LNCaP clone FGC (cell line): ENCODE measurements around the gene ABCC11.

Source experiments
- DNase-seq: peaks from one replicate; pipeline ENCODE4 v3.0.0-alpha.2; 2011; ENCODE audit warnings: low read depth
- H3K4me3 ChIP-seq: 2 replicates; pipeline ENCODE4 v1.5.1; 2011; ENCODE audit warnings: mild to moderate bottlenecking, low read depth, low read length, control low read depth
- TF ChIP-seq, protein P1 (sequence below): IDR thresholded peaks from 2 replicates; pipeline ENCODE4 v1.5.1; 2012; ENCODE audit warnings: mild to moderate bottlenecking; ENCODE audit not compliant: control insufficient read depth, insufficient read depth; ENCODE audit errors: extremely low read depth

Gene ABCC11

DNA sequence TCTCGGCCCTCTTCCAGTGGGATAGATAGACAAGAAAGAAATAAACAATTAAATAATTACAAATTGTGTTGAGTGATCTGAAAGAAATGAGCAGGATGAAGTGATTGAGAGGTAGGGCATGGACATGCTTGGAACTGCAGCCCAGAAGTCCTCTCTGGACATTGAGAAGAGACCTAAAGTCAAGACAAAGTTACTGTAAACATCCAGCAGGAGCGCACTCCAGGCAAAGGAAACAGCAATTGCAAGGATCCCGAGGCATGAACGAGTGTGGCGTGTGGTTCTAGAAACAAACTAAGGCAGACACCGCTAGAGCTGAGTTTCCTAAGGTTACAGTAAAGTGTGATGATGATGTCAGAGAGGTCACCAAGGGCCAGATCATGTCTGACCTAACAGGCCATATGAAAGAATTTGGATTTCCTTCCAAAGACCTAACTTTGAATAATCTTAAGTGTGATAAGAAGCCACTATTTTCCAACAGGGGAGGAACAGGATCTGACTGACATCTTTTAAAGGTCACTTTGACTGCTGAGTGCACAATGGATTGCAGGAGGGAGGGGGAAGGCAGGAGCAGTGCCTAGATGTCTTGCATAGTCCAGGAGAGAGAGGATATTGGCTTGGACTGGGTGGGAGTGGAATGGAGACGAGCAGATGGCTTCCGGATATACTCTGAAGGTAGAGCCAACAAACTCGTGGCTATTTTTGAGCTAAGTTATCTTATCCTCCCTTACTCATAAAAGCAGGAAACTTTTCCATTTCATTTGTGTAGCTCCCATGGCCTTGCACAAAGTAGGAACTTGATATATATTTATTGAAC, 110.6 kb downstream of the ABCC11 start:
- no peak for DNase-seq
- H3K4me3 ChIP-seq = no peak overlapping the region
- TF ChIP-seq, protein P1, sequence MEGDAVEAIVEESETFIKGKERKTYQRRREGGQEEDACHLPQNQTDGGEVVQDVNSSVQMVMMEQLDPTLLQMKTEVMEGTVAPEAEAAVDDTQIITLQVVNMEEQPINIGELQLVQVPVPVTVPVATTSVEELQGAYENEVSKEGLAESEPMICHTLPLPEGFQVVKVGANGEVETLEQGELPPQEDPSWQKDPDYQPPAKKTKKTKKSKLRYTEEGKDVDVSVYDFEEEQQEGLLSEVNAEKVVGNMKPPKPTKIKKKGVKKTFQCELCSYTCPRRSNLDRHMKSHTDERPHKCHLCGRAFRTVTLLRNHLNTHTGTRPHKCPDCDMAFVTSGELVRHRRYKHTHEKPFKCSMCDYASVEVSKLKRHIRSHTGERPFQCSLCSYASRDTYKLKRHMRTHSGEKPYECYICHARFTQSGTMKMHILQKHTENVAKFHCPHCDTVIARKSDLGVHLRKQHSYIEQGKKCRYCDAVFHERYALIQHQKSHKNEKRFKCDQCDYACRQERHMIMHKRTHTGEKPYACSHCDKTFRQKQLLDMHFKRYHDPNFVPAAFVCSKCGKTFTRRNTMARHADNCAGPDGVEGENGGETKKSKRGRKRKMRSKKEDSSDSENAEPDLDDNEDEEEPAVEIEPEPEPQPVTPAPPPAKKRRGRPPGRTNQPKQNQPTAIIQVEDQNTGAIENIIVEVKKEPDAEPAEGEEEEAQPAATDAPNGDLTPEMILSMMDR = no peak

DNA sequence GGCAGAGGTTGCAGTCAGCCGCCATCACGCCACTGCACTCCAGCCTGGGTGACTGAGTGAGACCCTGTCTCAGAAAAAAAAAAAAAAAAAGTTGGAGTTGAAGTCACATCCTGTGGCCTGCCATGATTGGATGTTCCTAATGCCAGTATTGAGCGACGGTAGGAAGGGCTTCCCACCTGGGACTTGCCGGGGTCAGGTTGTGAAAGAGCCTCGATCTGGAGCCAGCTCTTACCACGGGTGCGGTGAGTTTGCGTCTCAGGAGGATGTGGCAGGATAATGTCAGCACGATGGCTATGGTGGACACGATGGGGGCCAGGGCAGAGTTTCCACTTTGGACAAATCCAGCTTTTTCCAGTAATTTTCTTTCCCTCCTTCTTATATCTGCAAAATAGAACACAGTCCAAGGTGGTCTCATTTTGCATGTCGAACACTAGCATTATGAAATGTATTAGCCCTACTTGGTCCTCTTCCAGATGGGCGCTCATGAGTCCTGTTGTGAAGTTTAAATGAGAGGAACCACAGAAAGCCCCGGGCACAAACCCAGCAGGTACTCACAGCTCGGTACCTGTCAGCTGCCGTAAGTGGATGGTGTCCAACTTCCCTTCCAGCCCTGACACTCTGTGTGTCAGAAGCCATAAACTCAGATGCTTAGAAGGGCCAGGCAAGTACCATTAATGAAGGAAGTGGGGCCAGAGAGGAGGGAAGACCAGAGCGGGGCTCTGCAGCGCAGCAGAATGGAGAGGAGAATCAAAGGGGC, 113.7 kb downstream of the ABCC11 start:
- no peak overlapping the region for H3K4me3 ChIP-seq
- no peak for DNase-seq
- TF ChIP-seq, protein P1 = no peak

DNA sequence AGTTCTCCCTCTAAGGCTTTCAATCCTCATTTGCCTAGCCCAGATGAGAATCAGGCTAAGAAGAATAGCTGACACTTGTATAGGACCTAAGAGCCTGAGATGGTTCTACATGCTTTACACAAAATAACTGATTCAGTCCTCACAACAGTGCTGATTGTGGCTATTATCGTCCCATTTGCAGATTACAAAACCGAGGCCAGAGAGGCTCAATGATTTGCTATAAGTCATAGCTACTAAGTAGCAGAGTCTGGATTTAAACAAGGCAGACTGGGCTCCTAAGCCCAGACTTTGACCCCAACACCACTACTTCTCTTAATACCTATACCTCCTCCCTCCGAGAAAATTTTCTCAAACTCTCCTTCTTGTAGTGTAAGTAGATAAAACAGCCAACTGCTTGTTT, 114.6 kb downstream of the ABCC11 start:
- no peak for DNase-seq
- no peak overlapping the region for H3K4me3 ChIP-seq
- TF ChIP-seq, protein P1 = no peak

DNA sequence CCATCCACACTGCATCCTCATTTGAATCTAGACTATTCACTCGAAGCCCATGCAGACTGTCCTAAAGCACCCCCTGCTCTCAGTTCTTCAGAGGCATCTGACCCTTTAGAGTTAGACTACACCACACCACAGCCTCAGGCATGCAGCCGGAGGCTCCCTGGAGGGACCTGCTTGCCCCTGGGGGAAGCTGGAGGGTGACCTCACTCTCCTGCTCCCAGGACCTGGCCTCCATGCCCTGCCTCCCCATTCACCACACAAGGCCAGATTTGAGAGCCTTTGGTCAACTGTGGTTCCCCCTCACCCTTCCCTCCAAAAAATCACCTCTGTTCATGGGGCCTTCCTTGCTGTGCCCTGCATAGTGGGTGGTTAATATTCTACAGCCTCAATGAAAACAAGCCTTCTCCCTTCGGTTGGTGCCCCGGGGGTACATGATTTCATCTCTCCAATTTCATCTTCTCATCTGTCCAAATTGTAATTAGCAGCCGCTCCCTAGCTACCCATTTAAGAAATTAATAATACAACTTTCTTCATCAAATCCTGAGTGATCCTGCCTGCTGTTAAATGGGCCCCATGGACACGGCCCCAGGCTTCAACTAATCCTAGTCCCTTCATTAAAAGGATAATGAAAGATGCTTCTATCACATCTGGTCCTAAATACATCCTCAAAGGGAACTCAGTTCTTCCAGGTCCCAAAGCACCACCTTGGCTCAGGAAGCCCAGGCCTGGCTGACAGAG, 116.0 kb downstream of the ABCC11 start:
- no peak overlapping the region for H3K4me3 ChIP-seq
- no peak for DNase-seq
- TF ChIP-seq, protein P1 = no peak

DNA sequence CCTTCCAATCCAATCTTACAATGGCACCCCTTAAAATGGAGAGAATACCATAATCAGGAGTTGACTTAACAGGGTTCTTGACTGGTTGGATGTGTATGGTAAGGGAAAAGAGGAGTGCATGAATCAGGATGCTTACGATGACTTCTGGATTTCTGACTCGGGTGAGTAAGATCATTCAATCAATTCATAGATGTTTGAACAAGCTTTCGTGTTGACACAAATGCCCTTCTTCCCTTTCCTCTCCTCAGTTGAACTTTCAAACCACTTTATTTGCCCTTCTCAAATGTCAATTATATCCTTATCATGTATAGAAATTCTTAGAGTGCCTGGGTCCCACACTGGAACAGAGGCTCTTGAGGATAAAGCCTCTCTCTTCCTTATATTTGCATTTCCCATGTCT, 117.4 kb downstream of the ABCC11 start:
- DNase-seq = peak; percentile 59
- TF ChIP-seq, protein P1 = no peak
- no peak overlapping the region for H3K4me3 ChIP-seq

DNA sequence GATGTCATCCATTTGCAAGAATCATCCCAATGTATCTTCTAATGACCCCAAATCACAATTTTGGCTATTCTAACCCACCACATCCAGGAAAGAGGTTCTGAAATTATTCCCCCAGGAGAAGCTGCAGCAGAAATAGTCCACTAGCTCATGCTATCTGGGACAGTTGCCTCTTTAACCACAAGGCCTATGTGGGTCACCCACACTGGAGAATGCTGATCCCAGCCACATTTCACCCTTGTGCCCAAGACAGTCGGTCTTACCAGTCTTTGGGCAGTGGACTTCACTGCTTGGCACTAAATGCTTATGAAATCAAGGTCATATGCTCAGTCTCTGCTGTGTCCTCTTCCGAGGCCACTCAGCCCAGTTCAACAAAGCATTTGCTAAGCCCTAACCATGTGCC, 118.6 kb downstream of the ABCC11 start:
- TF ChIP-seq, protein P1 = no peak
- no peak for DNase-seq
- no peak overlapping the region for H3K4me3 ChIP-seq
